Tongue (tissue), 2 donors: ENCODE results near the gene AKAP4. TPM values are rescaled to one million over a fixed set of nuclear protein-coding genes. Genes with fewer than 3 reads are reported as not detected.

Experiments
- small RNA-seq: library from RNA; depleted of rRNA; stranded (forward); fragments of <200 nt; gene quantifications from one replicate; pipeline ENCODE3, GENCODE V24; 2014; ENCODE audit warnings: low replicate concordance
- total RNA-seq: library from RNA; depleted of rRNA; stranded (reverse); fragments of >200 nt; gene quantifications from one replicate; pipeline ENCODE4 v1.2.3, GENCODE V29; 2014

The AKAP4 gene
- total RNA-seq, 1 donor from 2014 or later, result 0.10 TPM

Small RNA genes lying within 50 kb of the gene (small RNA-seq; reads per million reads assigned to genes)
- gene PYY3 (not detected), gene RF00019 (not detected)

Other genes starting within 250 kb of the AKAP4 start
- gene CCNB3, start 3.8 kb upstream of the AKAP4 start, total RNA-seq, result 10.9 TPM